Measurements from ENCODE around the gene PRDM16.

The PRDM16 gene

GRCh38 chr1:3292868-3293562, 224.0 kb downstream of the PRDM16 start:
- DNase-seq: no peak

GRCh38 chr1:3293563-3294080, 224.6 kb downstream of the PRDM16 start:
- DNase-seq: no peak

GRCh38 chr1:3294450-3294849, 225.4 kb downstream of the PRDM16 start:
- no peak for DNase-seq

- no peak for DNase-seq
Measured at GRCh38 chr1:3295846-3296245, 226.8 kb downstream of the PRDM16 start.

GRCh38 chr1:3296326-3296725, 227.3 kb downstream of the PRDM16 start:
- no peak for DNase-seq

- DNase-seq: no peak
Measured at GRCh38 chr1:3296826-3297225, 227.8 kb downstream of the PRDM16 start.

- no peak for DNase-seq
Measured at GRCh38 chr1:3297756-3298155, 228.8 kb downstream of the PRDM16 start.

DNA sequence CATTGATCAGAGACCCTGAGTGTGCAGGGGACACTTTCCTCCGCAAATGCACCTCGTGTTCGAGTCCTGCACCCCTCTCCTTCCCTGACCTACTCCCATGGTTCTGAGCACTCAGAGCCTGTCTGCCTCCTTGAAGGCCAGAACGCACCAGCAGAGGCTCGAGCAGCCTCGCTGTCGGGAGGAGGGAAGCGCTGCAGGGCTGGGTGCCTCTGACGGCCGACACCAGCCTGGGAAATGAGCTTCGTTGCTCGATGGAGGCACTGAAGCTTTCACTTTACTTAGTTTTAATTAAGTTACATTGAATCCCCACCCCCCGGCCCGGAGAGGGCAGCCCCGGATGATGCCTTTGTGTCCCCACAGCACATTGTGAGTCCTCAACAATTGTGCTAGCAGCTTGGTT, 229.2 kb downstream of the PRDM16 start:
- DNase-seq: no peak

GRCh38 chr1:3304246-3304645, 235.2 kb downstream of the PRDM16 start:
- no peak for DNase-seq

GRCh38 chr1:3304692-3305091, 235.7 kb downstream of the PRDM16 start:
- DNase-seq: no peak

DNA sequence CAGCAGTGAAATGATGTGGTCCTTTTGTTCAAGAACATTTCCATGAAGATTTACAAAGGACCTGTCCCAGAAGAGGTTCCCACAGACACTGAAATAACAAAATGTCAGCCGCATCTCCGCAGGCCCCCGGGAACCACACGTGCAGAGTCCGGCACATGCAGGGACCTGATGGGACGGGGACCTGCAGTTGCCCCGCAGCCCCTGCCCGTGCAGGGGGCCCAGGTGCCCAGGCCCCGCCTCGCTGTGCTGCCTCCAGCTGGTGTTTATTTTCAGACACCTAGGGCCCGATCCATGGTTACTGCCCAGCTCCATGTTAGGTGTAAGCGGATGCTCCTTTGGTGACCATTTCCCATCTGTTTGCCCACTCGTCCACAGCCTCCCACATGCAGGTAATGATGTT, 236.2 kb downstream of the PRDM16 start:
- no peak for DNase-seq

- no peak for DNase-seq
Measured at GRCh38 chr1:3306583-3307291, 237.7 kb downstream of the PRDM16 start.

DNA sequence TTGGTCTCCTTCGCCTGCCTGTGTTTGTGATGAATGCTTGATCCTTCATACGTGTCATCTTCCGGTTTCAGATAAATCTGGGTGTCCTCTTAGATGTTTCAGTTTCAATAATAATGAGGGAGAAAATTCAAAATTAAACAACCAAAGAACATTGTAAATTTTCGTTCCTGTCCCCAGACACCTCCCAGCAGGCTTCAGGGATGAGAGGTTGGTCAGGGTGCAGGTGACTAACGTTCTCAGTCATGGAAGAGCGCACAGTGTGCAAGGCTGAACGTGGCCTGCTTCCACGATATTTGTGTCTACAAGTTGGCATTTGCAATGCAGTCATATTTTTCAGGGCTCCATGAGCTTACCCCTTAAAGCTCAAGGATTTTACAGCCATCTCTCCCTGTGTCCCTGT, 238.4 kb downstream of the PRDM16 start:
- no peak for DNase-seq

DNA sequence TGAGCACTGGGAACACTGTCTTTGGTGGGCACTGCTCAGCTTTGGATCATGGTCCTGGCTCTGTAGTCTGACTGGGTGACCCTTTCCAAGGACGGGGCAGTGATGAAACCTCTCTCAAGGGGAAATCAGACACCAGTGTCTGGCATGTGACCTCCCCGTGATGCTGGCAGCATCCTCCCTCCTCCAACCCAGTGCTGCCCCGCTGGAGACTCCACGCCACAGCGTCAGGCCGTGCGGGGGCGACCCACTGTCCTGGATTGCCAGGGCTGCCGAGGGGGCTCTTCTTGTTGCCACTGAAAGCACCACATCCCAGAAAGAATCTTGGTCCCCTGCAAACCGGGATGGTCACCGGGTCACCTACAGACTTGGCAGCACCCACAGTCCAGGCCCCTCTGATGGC, 239.1 kb downstream of the PRDM16 start:
- DNase-seq: no peak

- no peak for DNase-seq
Measured at GRCh38 chr1:3310718-3311400, 241.9 kb downstream of the PRDM16 start.

DNA sequence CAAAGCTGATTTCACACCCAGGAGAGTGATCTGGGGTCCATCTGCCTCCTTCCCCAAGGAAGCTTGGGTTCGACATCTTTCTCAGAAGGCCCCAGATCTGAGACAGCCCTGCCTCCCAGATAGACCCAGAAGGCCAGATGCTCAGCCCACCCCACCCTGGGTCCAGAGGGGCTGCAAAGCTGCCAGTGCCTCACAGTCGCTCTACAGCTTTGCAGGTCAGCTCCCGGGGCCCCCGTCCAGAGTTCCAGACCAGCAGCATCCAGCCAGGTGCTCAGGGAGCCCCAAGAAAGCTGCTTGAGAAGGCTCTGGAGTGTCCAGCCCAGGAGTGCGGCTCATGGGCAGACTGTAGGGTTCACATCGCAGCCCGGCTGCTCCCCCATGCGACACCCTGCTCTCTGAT, 242.7 kb downstream of the PRDM16 start:
- no peak for DNase-seq

DNA sequence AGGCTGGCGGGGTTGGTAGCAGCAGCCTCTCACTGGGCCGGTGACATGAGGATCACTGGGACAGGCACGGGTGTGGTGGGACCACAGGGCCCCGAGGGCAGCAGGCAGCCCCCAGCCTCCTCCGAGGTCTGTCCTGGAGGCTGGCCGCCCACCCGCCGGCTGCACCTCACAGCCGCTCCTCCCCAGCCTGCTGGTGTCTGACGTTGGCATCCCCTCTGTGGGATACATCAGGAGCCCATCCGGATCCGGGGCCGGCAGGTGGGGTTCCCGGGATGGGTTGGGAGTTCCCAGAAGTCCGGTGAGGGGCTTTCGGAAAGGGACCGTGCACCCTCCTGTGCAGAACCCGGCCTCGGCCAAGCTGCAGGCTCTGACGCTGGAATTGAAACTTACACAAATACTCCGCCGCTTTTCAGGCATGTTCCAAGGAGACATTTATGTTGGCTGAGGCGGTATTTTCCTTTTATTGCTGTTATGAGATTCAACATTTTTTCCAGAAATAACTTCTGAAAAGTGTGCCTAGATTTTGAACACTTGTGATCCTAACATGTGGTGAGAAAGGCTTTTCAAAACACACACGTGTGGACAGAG, 243.4 kb downstream of the PRDM16 start:
- DNase-seq: no peak

DNA sequence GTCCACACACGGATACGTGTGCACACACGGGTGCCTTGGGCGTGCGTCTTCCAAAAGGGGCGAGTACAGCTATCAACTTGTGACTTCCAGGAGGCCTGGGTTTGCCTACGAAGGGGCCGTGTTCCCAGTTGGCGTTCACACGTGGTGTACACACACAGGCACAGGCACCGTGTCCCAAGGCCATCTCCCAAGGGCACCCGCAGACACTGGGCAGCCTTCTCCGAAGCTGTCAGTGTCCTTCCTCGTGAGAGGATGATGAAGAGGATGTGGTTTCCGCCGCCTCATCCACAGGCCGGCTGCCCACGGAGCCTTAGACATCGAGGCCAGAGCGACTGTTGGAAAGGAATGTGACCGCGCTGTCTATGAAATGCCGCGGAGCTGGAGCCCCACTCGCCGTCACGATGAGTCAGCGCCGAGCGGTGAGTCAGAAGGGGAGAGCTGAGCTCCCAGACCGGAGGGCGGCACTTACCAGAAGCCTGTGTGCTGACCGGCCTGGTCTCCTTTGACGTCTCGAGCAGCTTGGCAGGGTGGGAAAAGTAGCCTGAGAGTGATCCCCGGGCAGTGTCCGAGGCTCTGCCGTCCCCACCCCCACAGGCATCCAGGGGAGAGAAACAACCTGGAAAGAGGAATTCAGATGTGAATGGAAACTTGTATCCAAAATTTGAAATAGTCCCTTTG, 244.0 kb downstream of the PRDM16 start:
- DNase-seq: no peak

DNA sequence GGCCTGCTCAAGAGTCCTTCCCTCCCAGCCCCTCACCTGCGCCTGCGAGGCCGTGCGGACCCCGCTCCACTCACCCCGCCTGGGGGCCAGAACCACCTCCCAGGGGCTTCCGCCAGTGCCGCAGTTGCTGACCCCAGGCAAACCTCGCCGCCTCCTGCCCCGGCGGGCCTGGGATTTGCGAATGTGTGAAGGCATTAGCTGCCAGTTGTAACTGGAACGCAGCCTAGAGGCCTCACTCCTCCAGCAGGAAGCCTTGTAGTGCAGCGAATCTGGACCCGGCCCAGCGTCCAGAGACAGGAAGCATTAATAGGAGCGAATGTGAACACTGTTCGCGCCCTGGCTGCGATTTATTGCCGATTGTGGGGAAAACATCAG, 244.6 kb downstream of the PRDM16 start:
- DNase-seq: no peak

DNA sequence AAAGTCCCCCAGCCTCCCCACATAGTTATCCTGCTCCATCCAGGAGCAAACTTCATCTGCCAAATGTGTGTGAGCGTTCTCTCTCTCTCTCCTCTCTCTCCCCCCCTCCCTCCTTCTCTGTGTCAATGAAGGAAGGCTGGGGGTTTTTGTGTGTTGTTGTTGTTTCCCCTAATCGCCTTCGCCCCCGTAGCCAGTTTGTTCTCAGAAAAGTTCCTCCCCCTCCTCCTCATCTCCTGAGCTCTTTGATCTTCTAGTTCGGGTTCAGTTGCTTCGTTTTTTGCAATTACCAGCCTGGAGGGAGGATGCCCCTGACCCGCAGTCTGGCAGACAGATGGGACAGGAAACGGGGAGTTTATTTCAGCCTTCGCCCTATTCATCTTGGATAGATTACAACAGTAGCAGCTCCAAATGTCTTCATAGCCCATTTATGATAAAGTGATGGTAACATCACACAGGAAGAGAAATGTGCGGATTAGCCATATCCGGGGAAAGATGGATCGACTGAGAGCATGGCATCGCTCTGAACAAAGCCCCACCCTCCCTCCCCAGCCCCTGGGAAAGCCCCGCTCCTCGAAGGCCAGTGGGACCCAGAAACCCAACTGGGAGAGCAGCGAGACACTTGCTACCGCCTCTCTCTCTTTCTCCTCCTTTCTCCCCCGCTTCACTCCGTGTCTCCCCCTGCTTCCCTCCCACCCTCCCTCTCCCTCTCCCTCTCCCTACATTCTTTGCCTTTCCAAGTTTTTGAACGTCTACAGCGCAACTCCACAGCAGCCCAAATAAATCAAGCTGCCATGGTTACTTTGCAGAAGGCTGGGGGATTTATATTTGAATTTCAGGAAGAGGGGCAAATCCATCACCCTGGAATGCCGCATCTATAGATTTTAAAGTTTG, 245.7 kb downstream of the PRDM16 start:
- no peak for DNase-seq

- no peak for DNase-seq
Measured at GRCh38 chr1:3315399-3316339, 246.7 kb downstream of the PRDM16 start.
